Measurements from ENCODE around the gene CHFR. TPM values are rescaled to one million over a fixed set of nuclear protein-coding genes. Genes with fewer than 3 reads are reported as not detected.

Gene CHFR
- total RNA-seq, 1 experiment from 2014 or later = 53.3 TPM

DNA sequence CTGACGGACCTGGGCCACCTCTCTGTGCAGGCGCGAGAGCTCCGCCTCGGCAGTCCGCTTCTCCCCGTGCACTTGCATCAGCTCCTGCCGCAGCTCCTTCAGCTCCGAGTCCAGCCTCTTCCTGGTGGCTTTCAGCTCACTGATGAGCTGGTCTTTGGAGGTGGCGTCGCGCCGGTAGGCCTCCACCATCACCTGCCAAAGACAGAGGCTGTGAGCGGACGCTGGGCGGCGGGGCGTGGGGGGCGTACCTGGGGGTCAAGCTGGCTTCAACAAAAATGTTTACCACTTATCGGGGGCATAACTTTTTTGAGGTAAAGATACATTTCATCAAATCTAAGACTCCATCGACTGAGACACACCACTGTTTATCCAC, 98.3 kb downstream of the CHFR start:
- Histone ChIP-seq H3T11ph (ENCODE audit: low read length) (no peak overlapping the region), H3K79me1 (ENCODE audit: insufficient read depth, low read depth, low read length, poor library complexity, severe bottlenecking) (no peaks in the 10 kb centered on the region), H3K4ac (ENCODE audit: low read depth, low read length) (no peak overlapping the region), H3K56ac (ENCODE audit: insufficient read length, low read depth, low read length) (no peak overlapping the region), H3K4me2 (ENCODE audit: insufficient read depth, insufficient read length, low read length) (no peak overlapping the region), H2AFZ (ENCODE audit: low read length) (no peak overlapping the region), H3K23ac (ENCODE audit: insufficient read length, low read depth, low read length) (no peak overlapping the region), H4K20me1 (ENCODE audit: control insufficient read depth, insufficient read depth, insufficient read length) (peaks cover 4% of the 10 kb centered on the region), H4K91ac (ENCODE audit: insufficient read length, low read depth, low read length) (no peak overlapping the region), H3K9ac (ENCODE audit: extremely low read depth, insufficient read length, low read length) (no peak overlapping the region), H3K18ac (ENCODE audit: insufficient read length, low read depth, low read length) (no peak overlapping the region), H2BK20ac (ENCODE audit: low read depth, low read length, poor library complexity, severe bottlenecking) (no peak overlapping the region), H4K5ac (ENCODE audit: insufficient read length, low read depth, low read length) (no peak overlapping the region), H3K14ac (ENCODE audit: insufficient read depth, low read length) (no peak overlapping the region), H3K23me2 (ENCODE audit: insufficient read length, low read depth, low read length, poor library complexity, severe bottlenecking) (no peaks in the 10 kb centered on the region), H3K9me3 (ENCODE audit: control insufficient read depth, low read depth, low read length) (no peaks in the 10 kb centered on the region), H2BK12ac (ENCODE audit: insufficient read length, low read depth, low read length) (no peak overlapping the region), H4K8ac (replicated peaks; ENCODE audit: insufficient read length, low read depth, low read length) (no peak overlapping the region), H2BK15ac (ENCODE audit: low read depth, low read length) (no peak overlapping the region), H3K79me2 (ENCODE audit: insufficient read depth, low read length) (no peaks in the 10 kb centered on the region), H2AK5ac (ENCODE audit: insufficient read length, low read length) (no peak overlapping the region), H3K27ac (ENCODE audit: insufficient read length, low read depth, low read length) (no peak overlapping the region), H2BK5ac (ENCODE audit: insufficient read length, low read length) (no peak overlapping the region), H2BK120ac (ENCODE audit: low read depth, low read length, poor library complexity, severe bottlenecking) (no peak overlapping the region), H3K4me1 (ENCODE audit: insufficient read depth, low read length) (no peaks in the 10 kb centered on the region), H3K27me3 (ENCODE audit: insufficient read depth, low read length) (no peaks in the 10 kb centered on the region)
- Mint-ChIP-seq H3K27me3 (ENCODE audit: low read depth) (no peaks in the 10 kb centered on the region; the same call in 1 of the 2 replicates), H3K4me3 (no peak overlapping the region; a peak in 1 of 5 replicates), H3K36me3 (ENCODE audit: insufficient read depth in 1 of 3, low read depth in 3 of 3) (peaks cover 50 to 74% (median 62%) of the 10 kb centered on the region in 3 experiments), H3K9me3 (peaks cover 0 to 2% of the 10 kb centered on the region in 2 experiments; a peak in 1 of 5 replicates), H3K4me1 (no peaks in the 10 kb centered on the region), H3K27ac (peak overlapping the region in 1 of 3 experiments; percentile 60; a peak in 1 of 7 replicates)
- WGBS (ENCODE audit: extremely low coverage, insufficient read length, low lambda C conversion rate) = no CpG with 5 or more reads among the region's 21 CpGs
- TF ChIP-seq, protein P1, sequence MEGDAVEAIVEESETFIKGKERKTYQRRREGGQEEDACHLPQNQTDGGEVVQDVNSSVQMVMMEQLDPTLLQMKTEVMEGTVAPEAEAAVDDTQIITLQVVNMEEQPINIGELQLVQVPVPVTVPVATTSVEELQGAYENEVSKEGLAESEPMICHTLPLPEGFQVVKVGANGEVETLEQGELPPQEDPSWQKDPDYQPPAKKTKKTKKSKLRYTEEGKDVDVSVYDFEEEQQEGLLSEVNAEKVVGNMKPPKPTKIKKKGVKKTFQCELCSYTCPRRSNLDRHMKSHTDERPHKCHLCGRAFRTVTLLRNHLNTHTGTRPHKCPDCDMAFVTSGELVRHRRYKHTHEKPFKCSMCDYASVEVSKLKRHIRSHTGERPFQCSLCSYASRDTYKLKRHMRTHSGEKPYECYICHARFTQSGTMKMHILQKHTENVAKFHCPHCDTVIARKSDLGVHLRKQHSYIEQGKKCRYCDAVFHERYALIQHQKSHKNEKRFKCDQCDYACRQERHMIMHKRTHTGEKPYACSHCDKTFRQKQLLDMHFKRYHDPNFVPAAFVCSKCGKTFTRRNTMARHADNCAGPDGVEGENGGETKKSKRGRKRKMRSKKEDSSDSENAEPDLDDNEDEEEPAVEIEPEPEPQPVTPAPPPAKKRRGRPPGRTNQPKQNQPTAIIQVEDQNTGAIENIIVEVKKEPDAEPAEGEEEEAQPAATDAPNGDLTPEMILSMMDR (conservative IDR thresholded peaks at IDR 0.05) = no peak
- DNase-seq = no peak

Measured in H9 (cell line).